Measurements from ENCODE around the gene PDE6C. TPM values are rescaled to one million over a fixed set of nuclear protein-coding genes. Genes with fewer than 3 reads are reported as not detected.
"Not testable (repeated sequence)": the region's sequence is repeated elsewhere in the genome, so short reads cannot be mapped to it uniquely, and the experiment has no call there.

The PDE6C gene
- total RNA-seq, 1 experiment from 2014 or later, result not detected

GRCh38 chr10:93687737-93688136 is 75.4 kb downstream of the PDE6C start:
- no TSS peak for BruUV-seq (replicated peaks)
- Mint-ChIP-seq H3K36me3 (ENCODE audit: insufficient read depth, unreplicated experiment) (peaks cover under 1% of the 10 kb centered on the region), H3K4me3 (ENCODE audit: low read depth, unreplicated experiment) (no peak overlapping the region), H3K4me1 (ENCODE audit: low read depth, unreplicated experiment) (no peaks in the 10 kb centered on the region), H3K27ac (ENCODE audit: unreplicated experiment) (no peak overlapping the region), H3K9me3 (ENCODE audit: low read depth, unreplicated experiment) (no peaks in the 10 kb centered on the region), H3K27me3 (ENCODE audit: unreplicated experiment) (no peaks in the 10 kb centered on the region)
- intact Hi-C loops (cut with micrococcal nuclease; ENCODE audit: unreplicated experiment), result no loop called here
- TF ChIP-seq, protein P1, sequence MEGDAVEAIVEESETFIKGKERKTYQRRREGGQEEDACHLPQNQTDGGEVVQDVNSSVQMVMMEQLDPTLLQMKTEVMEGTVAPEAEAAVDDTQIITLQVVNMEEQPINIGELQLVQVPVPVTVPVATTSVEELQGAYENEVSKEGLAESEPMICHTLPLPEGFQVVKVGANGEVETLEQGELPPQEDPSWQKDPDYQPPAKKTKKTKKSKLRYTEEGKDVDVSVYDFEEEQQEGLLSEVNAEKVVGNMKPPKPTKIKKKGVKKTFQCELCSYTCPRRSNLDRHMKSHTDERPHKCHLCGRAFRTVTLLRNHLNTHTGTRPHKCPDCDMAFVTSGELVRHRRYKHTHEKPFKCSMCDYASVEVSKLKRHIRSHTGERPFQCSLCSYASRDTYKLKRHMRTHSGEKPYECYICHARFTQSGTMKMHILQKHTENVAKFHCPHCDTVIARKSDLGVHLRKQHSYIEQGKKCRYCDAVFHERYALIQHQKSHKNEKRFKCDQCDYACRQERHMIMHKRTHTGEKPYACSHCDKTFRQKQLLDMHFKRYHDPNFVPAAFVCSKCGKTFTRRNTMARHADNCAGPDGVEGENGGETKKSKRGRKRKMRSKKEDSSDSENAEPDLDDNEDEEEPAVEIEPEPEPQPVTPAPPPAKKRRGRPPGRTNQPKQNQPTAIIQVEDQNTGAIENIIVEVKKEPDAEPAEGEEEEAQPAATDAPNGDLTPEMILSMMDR (IDR thresholded peaks at IDR 0.05; ENCODE audit: unreplicated experiment), result no peak
- no peak for DNase-seq
- CTCF ChIA-PET, result no interaction called here

DNA sequence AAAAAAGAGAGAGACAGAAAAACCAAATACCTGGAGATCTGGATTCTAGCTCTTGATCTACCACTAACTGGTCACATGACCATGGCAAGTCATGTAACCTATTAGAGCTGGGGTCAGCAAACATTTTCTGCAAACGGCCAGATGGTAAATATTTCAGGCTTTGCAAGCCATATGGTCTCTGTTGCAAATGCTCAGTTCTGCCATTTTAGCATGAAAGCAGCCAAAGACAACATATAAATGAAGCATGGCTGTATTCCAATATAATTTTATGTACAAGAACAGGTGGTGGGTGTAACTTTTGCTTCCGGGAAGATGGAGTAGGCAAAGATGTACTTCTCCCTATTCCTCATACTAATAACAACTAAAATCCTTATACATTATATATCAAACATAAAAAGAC is 83.4 kb downstream of the PDE6C start:
- Mint-ChIP-seq H3K27ac (ENCODE audit: unreplicated experiment) (no peak overlapping the region), H3K4me1 (ENCODE audit: low read depth, unreplicated experiment) (no peaks in the 10 kb centered on the region), H3K27me3 (ENCODE audit: unreplicated experiment) (no peaks in the 10 kb centered on the region), H3K4me3 (ENCODE audit: low read depth, unreplicated experiment) (no peak overlapping the region), H3K9me3 (ENCODE audit: low read depth, unreplicated experiment) (no peaks in the 10 kb centered on the region), H3K36me3 (ENCODE audit: insufficient read depth, unreplicated experiment) (peaks cover 5% of the 10 kb centered on the region)
- TF ChIP-seq, protein P1 (IDR thresholded peaks at IDR 0.05; ENCODE audit: unreplicated experiment), result no peak
- BruUV-seq (replicated peaks), result no TSS peak
- no peak for DNase-seq
- CTCF ChIA-PET, result no interaction called here
- intact Hi-C loops (cut with micrococcal nuclease; ENCODE audit: unreplicated experiment), result no loop called here

GRCh38 chr10:93696582-93696981 is 84.2 kb downstream of the PDE6C start:
- H3K36me3 Mint-ChIP-seq (ENCODE audit: insufficient read depth, unreplicated experiment); H3K4me3 Mint-ChIP-seq (ENCODE audit: low read depth, unreplicated experiment); H3K4me1 Mint-ChIP-seq (ENCODE audit: low read depth, unreplicated experiment); DNase-seq; BruUV-seq (replicated peaks); H3K27me3 Mint-ChIP-seq (ENCODE audit: unreplicated experiment); H3K27ac Mint-ChIP-seq (ENCODE audit: unreplicated experiment); CTCF ChIA-PET; H3K9me3 Mint-ChIP-seq (ENCODE audit: low read depth, unreplicated experiment); intact Hi-C loops (cut with micrococcal nuclease; ENCODE audit: unreplicated experiment): not testable (repeated sequence)

DNA sequence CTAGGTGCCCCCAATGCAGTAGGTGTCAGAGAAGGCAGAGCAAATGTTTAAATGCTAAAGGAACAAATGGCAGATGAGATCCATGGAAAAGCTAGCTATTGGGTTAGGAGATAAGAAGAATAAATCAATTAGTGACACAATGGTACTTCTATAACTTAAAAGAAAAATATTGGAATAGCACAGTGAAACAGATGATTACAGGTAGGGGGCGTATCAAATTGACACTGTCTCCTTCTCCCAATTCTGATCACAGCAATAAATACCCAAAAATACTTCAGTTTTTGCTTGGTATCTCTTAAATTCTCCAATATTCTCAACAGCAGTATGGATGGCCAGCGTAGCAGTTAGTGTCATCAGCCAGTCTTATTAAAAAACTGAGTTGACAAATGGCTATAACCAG is 84.9 kb downstream of the PDE6C start:
- CTCF ChIA-PET, result no interaction called here
- Mint-ChIP-seq H3K27ac (ENCODE audit: unreplicated experiment) (no peak overlapping the region), H3K4me1 (ENCODE audit: low read depth, unreplicated experiment) (no peaks in the 10 kb centered on the region), H3K9me3 (ENCODE audit: low read depth, unreplicated experiment) (no peaks in the 10 kb centered on the region), H3K36me3 (ENCODE audit: insufficient read depth, unreplicated experiment) (peaks cover 5% of the 10 kb centered on the region), H3K27me3 (ENCODE audit: unreplicated experiment) (no peaks in the 10 kb centered on the region), H3K4me3 (ENCODE audit: low read depth, unreplicated experiment) (no peak overlapping the region)
- BruUV-seq (replicated peaks), result no TSS peak
- no peak for DNase-seq
- intact Hi-C loops (cut with micrococcal nuclease; ENCODE audit: unreplicated experiment), result no loop called here
- TF ChIP-seq, protein P1 (IDR thresholded peaks at IDR 0.05; ENCODE audit: unreplicated experiment), result no peak

- no peak overlapping the region for H3K4me3 Mint-ChIP-seq (ENCODE audit: low read depth, unreplicated experiment)
- CTCF ChIA-PET, result interaction anchor here (0.7 to 1.1 kb wide), 2 partner anchors 114 to 742 kb away, joined by 3 to 6 read pairs; no protein-coding TSS in a partner anchor
- BruUV-seq (replicated peaks), result TSS peak; percentile 59
- H3K4me1 Mint-ChIP-seq (ENCODE audit: low read depth, unreplicated experiment), result no peaks in the 10 kb centered on the region
- intact Hi-C loops (cut with micrococcal nuclease; ENCODE audit: unreplicated experiment), result loop anchor here (2.0 kb wide), 1 partner anchor 115 kb away; no protein-coding TSS in a partner anchor
- TF ChIP-seq, protein P1 (IDR thresholded peaks at IDR 0.05; ENCODE audit: unreplicated experiment), result no peak
- peaks cover under 1% of the 10 kb centered on the region for H3K27me3 Mint-ChIP-seq (ENCODE audit: unreplicated experiment)
- DNase-seq, result no peak
- H3K9me3 Mint-ChIP-seq (ENCODE audit: low read depth, unreplicated experiment), result no peaks in the 10 kb centered on the region
- no peaks in the 10 kb centered on the region for H3K36me3 Mint-ChIP-seq (ENCODE audit: insufficient read depth, unreplicated experiment)
- no peak overlapping the region for H3K27ac Mint-ChIP-seq (ENCODE audit: unreplicated experiment)
These were observed 89.5 kb downstream of the PDE6C start for GRCh38 chr10:93701866-93702209.

Measured in Calu3 (cell line).